ENCODE data around the gene SPART. TPM values are rescaled to one million over a fixed set of nuclear protein-coding genes. Genes with fewer than 3 reads are reported as not detected.

SPART gene
- total RNA-seq, 1 experiment from 2014 or later, result 60.6 TPM

- Histone ChIP-seq H3K4ac (ENCODE audit: low read depth, low read length) (no peak overlapping the region), H3K27ac (ENCODE audit: insufficient read length, low read depth, low read length) (no peak overlapping the region), H2BK120ac (ENCODE audit: low read depth, low read length, poor library complexity, severe bottlenecking) (no peak overlapping the region), H3K4me2 (ENCODE audit: insufficient read depth, insufficient read length, low read length) (no peak overlapping the region), H2BK12ac (ENCODE audit: insufficient read length, low read depth, low read length) (no peak overlapping the region), H4K20me1 (ENCODE audit: control insufficient read depth, insufficient read depth, insufficient read length) (no peaks in the 10 kb centered on the region), H2BK15ac (ENCODE audit: low read depth, low read length) (no peak overlapping the region), H4K91ac (ENCODE audit: insufficient read length, low read depth, low read length) (no peak overlapping the region), H2BK20ac (ENCODE audit: low read depth, low read length, poor library complexity, severe bottlenecking) (no peak overlapping the region), H4K5ac (ENCODE audit: insufficient read length, low read depth, low read length) (no peak overlapping the region), H3K9me3 (ENCODE audit: control insufficient read depth, low read depth, low read length) (no peaks in the 10 kb centered on the region), H3K18ac (ENCODE audit: insufficient read length, low read depth, low read length) (no peak overlapping the region), H3K23me2 (ENCODE audit: insufficient read length, low read depth, low read length, poor library complexity, severe bottlenecking) (no peaks in the 10 kb centered on the region), H4K8ac (replicated peaks; ENCODE audit: insufficient read length, low read depth, low read length) (no peak overlapping the region), H3K23ac (ENCODE audit: insufficient read length, low read depth, low read length) (no peak overlapping the region), H2AK5ac (ENCODE audit: insufficient read length, low read length) (no peak overlapping the region), H2AFZ (ENCODE audit: low read length) (no peak overlapping the region), H3K79me2 (ENCODE audit: insufficient read depth, low read length) (no peaks in the 10 kb centered on the region), H3K14ac (ENCODE audit: insufficient read depth, low read length) (no peak overlapping the region), H3K56ac (ENCODE audit: insufficient read length, low read depth, low read length) (no peak overlapping the region), H3K4me1 (ENCODE audit: insufficient read depth, low read length) (no peaks in the 10 kb centered on the region), H3K79me1 (ENCODE audit: insufficient read depth, low read depth, low read length, poor library complexity, severe bottlenecking) (no peaks in the 10 kb centered on the region), H3K9ac (ENCODE audit: extremely low read depth, insufficient read length, low read length) (no peak overlapping the region), H3T11ph (ENCODE audit: low read length) (no peak overlapping the region), H2BK5ac (ENCODE audit: insufficient read length, low read length) (no peak overlapping the region), H3K27me3 (ENCODE audit: insufficient read depth, low read length) (no peaks in the 10 kb centered on the region)
- Mint-ChIP-seq H3K36me3 (ENCODE audit: insufficient read depth in 1 of 3, low read depth in 3 of 3) (peaks cover 0 to 6% (median 4%) of the 10 kb centered on the region in 3 experiments; a peak in 4 of 7 replicates), H3K27ac (no peak overlapping the region), H3K9me3 (peaks cover 0 to 3% of the 10 kb centered on the region in 2 experiments; a peak in 1 of 5 replicates), H3K4me1 (peaks cover 0 to 2% of the 10 kb centered on the region in 2 experiments; a peak in 2 of 4 replicates), H3K4me3 (no peak overlapping the region), H3K27me3 (ENCODE audit: low read depth) (peaks cover 2% of the 10 kb centered on the region; the same call in 1 of the 2 replicates)
- TF ChIP-seq CTCF (conservative IDR thresholded peaks at IDR 0.05), result no peak
- DNase-seq, result no peak
These were observed 6.2 kb upstream of the SPART start for GRCh38 chr13:36352350-36352749.

Measured in H9 (cell line).